Measurements from ENCODE around the gene TEX48.

DNA sequence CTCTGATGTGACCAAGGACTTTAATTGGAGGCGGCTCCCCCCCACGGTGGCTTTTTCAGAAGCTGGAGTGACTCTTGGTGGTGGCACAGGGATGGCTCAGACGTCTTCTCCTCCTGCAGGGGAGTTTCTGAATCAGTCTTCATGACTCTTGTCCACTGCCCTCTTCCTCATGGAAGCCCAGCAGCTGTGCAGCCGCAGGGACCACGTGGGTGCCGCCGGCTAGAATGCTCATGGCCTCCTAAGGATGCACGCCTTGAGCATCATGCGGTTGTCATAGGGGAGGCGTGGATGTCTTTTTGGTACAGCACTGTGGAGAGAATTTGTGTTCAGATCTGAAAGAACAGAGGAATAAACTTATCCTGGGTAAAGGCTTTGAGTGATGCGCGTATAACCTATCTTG, 25.7 kb downstream of the TEX48 start:
- TF ChIP-seq, protein P1, sequence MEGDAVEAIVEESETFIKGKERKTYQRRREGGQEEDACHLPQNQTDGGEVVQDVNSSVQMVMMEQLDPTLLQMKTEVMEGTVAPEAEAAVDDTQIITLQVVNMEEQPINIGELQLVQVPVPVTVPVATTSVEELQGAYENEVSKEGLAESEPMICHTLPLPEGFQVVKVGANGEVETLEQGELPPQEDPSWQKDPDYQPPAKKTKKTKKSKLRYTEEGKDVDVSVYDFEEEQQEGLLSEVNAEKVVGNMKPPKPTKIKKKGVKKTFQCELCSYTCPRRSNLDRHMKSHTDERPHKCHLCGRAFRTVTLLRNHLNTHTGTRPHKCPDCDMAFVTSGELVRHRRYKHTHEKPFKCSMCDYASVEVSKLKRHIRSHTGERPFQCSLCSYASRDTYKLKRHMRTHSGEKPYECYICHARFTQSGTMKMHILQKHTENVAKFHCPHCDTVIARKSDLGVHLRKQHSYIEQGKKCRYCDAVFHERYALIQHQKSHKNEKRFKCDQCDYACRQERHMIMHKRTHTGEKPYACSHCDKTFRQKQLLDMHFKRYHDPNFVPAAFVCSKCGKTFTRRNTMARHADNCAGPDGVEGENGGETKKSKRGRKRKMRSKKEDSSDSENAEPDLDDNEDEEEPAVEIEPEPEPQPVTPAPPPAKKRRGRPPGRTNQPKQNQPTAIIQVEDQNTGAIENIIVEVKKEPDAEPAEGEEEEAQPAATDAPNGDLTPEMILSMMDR (IDR thresholded peaks at IDR 0.05): no peak
- TF ChIP-seq EZH2phosphoT487 (IDR thresholded peaks at IDR 0.05) (no peak), EZH2 (IDR thresholded peaks at IDR 0.05) (no peak)
